Vagina (tissue), 2 donors: ENCODE results near the gene TTC16. TPM values are rescaled to one million over a fixed set of nuclear protein-coding genes. Genes with fewer than 3 reads are reported as not detected.

Source experiments
- DNase-seq, 2 donors: peaks; one replicate each; pipeline ENCODE4 v3.0.0-alpha.2; 2017; ENCODE audit errors: extremely low spot score in 2 of 2
- H3K27ac ChIP-seq: fragments of 200-600 bp; sonication (generic); one replicate; pipeline ENCODE4 v1.5.1; 2019
- H3K27me3 ChIP-seq: fragments of 200-600 bp; sonication (generic); one replicate; pipeline ENCODE4 v1.5.1; 2019
- H3K36me3 ChIP-seq, 2 donors: fragments of 200-600 bp; sonication (generic); one replicate each; pipeline ENCODE4 v1.5.1; 2017 to 2019
- H3K4me1 ChIP-seq: fragments of 200-600 bp; sonication (generic); one replicate; pipeline ENCODE4 v1.5.1; 2019
- H3K4me3 ChIP-seq, 2 donors: fragments of 200-600 bp; sonication (generic); 1 replicate in 1 of 2; 2 replicates in 1 of 2; pipeline ENCODE4 v1.5.1; 2016 to 2019
- H3K9me3 ChIP-seq: fragments of 200-600 bp; sonication (generic); one replicate; pipeline ENCODE4 v1.5.1; 2019
- CTCF ChIP-seq, 3 experiments: fragments of 450-650 bp in 2 of 3; fragments of 200-600 bp in 1 of 3; sonication (generic) in 1 of 3; IDR thresholded peaks; one replicate each; pipeline ENCODE4 v1.5.1; 2017 to 2019; ENCODE audit warnings: antibody characterized with exemption in 3 of 3, mild to moderate bottlenecking in 2 of 3, moderate library complexity in 2 of 3
- POLR2A ChIP-seq, 2 donors: fragments of 450-650 bp; IDR thresholded peaks; one replicate each; pipeline ENCODE4 v1.6.1; 2017; ENCODE audit warnings: antibody characterized with exemption in 2 of 2, mild to moderate bottlenecking in 2 of 2, moderate library complexity in 2 of 2
- POLR2AphosphoS5 ChIP-seq, 2 donors: sonication (generic); formaldehyde crosslinking; IDR thresholded peaks; one replicate each; pipeline ENCODE4 v1.9.0; 2017; ENCODE audit warnings: antibody characterized with exemption in 2 of 2, mild to moderate bottlenecking in 2 of 2, low read depth in 1 of 2; ENCODE audit not compliant: insufficient read depth in 1 of 2
- intact Hi-C: fragments of 100-400 bp; cut with DNase I; formaldehyde crosslinking; loops from one replicate; pipeline ENCODE4 v1.15.1; 2023
- total RNA-seq: library from RNA; depleted of rRNA; stranded (reverse); fragments of >200 nt; gene quantifications from one replicate; pipeline ENCODE4 v1.2.3, GENCODE V29; 2016

The TTC16 gene
- total RNA-seq, 1 donor from 2014 or later: 0.25 TPM

GRCh38 chr9:127703289-127703946, 12.5 kb upstream of the TTC16 start:
- Histone ChIP-seq H3K4me1 (peaks cover 9% of the 10 kb centered on the region), H3K36me3 (no peaks in the 10 kb centered on the region), H3K9me3 (no peaks in the 10 kb centered on the region), H3K4me3 (no peak overlapping the region), H3K27ac (no peak overlapping the region), H3K27me3 (no peaks in the 10 kb centered on the region)
- DNase-seq: no peak
- TF ChIP-seq POLR2A (IDR thresholded peaks at IDR 0.05) (no peak), CTCF (IDR thresholded peaks at IDR 0.05) (no peak), POLR2AphosphoS5 (IDR thresholded peaks at IDR 0.05; ENCODE audit: insufficient read depth in 1 of 2, low read depth in 1 of 2) (no peak)
- intact Hi-C loops: no loop called here

- Histone ChIP-seq H3K27ac (no peak overlapping the region), H3K27me3 (no peaks in the 10 kb centered on the region), H3K4me3 (no peak overlapping the region), H3K36me3 (no peaks in the 10 kb centered on the region), H3K9me3 (no peaks in the 10 kb centered on the region), H3K4me1 (no peaks in the 10 kb centered on the region)
- intact Hi-C loops: no loop called here
- no peak for DNase-seq
- TF ChIP-seq CTCF (IDR thresholded peaks at IDR 0.05) (no peak), POLR2A (IDR thresholded peaks at IDR 0.05) (no peak), POLR2AphosphoS5 (IDR thresholded peaks at IDR 0.05; ENCODE audit: insufficient read depth in 1 of 2, low read depth in 1 of 2) (no peak)
These were observed 10.1 kb upstream of the TTC16 start for GRCh38 chr9:127705577-127706379.

- no peaks in the 10 kb centered on the region for H3K27me3 ChIP-seq
- intact Hi-C loops: no loop called here
- no peak within 1 kb of the TSS for H3K4me3 ChIP-seq
- no peak for DNase-seq
- H3K9me3 ChIP-seq: no peaks in the 10 kb centered on the region
- H3K4me1 ChIP-seq: no peaks in the 10 kb centered on the region
- H3K27ac ChIP-seq: no peak within 1 kb of the TSS
- H3K36me3 ChIP-seq: no peaks in the 10 kb centered on the region
- TF ChIP-seq POLR2AphosphoS5 (IDR thresholded peaks at IDR 0.05; ENCODE audit: insufficient read depth in 1 of 2, low read depth in 1 of 2) (no peak), POLR2A (IDR thresholded peaks at IDR 0.05) (no peak), CTCF (IDR thresholded peaks at IDR 0.05) (no peak)
These were observed 9.0 kb upstream of the TTC16 start, which contains the start of gene CFAP157 for GRCh38 chr9:127706836-127707241. Gene CFAP157, plus strand, starts transcription at chr9:127706988. Its CDS starts 44 bp downstream, at chr9:127707032.

GRCh38 chr9:127707766-127708165, 8.1 kb upstream of the TTC16 start:
- no peaks in the 10 kb centered on the region for H3K9me3 ChIP-seq
- intact Hi-C loops: no loop called here

More at GRCh38 chr9:127707766-127708165, 8.1 kb upstream of the TTC16 start:
- Histone ChIP-seq H3K27me3 (no peaks in the 10 kb centered on the region), H3K27ac (no peak overlapping the region), H3K4me1 (no peaks in the 10 kb centered on the region), H3K4me3 (no peak overlapping the region), H3K36me3 (no peaks in the 10 kb centered on the region)
- DNase-seq: no peak
- TF ChIP-seq POLR2AphosphoS5 (IDR thresholded peaks at IDR 0.05; ENCODE audit: insufficient read depth in 1 of 2, low read depth in 1 of 2) (no peak), POLR2A (IDR thresholded peaks at IDR 0.05) (no peak), CTCF (IDR thresholded peaks at IDR 0.05) (no peak)
